ENCODE data around the gene RAB17.
"Not testable (repeated sequence)": the region's sequence is repeated elsewhere in the genome, so short reads cannot be mapped to it uniquely, and the experiment has no call there.

RAB17 gene

DNA sequence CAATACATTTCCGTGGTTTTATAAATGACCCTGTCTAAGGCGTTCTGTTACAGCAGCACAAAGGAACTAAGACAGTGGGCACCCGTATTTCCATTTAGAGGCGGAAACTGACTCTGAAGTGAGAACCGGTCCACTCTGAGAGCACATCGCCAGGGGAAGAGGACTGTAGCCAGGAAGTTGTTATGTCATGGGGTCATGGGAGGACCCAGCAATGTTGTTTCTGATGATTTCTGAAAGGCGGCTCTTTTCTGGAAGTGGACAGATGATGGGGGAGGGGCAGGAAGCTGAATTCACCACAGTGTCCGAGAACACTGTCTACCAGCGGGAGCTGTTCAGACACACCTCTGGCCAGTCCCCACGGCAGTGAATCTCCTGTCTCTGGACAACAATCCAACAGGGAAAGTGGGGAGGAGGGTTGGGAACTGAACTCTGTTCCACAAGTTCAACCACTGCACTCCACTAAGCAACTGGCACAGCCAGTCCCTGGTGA lies 34.7 kb upstream of the RAB17 start:
- DNase-seq (ENCODE audit: low read depth in 3 of 3, low spot score in 1 of 3), result no peak

DNA sequence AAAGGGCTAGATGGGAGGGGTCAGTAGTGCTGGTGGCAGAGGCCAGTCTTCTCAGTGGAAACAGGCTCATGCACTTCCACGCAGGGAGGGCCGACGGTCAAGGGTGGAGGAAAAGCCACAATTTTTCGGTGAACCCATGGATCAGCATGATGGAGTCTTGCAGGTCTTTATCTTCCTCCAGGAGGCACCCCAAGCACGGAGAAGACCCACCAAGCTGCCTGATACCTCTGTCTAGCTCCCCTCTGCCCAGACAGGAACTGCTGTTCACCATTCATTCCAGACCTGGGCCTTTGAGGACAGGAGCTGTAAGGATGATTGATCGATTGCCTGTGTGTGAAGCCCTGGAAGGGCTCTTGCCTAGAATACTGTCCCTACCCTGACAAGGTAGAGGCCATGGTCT lies 34.0 kb upstream of the RAB17 start:
- no peak for DNase-seq (ENCODE audit: low read depth in 3 of 3, low spot score in 1 of 3)

DNA sequence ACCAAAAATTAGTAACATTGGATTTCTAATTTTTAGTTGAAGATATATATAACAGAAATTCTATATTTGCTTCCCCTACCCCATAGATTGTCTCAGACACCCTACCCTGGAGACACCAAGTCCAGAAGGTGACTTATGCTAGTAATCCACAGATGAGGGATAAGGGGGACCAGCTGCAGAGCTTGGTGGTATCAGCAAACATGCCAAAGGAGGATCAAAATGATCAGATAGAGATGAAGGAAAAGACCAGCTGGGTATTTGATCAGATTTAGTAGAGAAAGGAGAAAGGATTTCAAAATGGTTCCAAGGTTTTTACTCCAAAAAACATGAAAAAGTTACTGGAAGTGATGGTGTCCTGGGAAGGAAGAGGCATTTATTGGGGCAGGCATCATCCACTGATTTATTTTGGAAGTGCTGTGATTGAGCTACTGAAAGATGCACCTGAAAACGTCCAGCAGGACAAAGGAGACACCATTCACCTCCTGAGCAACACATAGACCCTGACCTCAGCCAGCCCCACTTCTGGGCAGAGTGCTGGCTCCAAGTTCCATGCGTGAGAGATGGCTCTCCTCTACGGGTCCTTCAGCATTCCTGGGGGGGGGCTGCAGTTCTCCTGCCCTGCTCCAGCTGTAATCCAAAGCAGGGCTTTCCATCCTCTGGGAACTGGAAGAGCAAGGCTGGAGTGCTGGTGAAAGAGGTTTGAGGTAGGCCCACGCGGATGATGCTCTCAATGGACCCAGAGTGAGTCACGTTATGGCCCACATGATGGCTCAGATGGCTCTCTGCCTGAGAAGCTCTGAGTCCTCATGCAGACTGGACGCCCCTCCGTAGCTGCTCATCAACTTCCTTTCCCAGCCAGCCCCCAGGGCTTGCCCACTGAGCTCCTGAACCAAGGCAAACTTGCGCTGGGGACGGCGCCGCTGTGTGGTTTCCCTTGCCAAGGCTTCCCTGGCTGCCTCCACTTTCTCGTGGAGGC lies 33.2 kb upstream of the RAB17 start:
- no peak for DNase-seq (ENCODE audit: low read depth in 3 of 3, low spot score in 1 of 3)

DNA sequence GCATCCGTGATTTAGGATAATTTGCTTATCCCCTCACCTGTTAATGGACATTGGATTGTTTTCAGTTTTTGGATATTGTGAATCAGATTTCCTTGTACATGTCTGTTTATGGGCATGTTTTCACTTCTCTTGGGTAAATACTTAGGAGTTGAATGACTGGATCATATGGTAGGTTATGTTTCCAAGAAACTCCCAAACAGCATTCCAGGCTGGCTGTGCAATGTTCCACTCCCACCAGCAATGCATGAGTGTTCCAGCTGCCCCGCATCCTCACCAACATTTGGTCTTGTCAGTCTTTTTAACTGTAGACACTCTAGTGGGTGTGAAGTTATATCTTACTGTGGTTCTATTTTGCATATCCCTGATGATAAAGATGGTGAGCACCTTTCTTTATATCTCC lies 27.9 kb upstream of the RAB17 start:
- no peak for DNase-seq (ENCODE audit: low read depth in 3 of 3, low spot score in 1 of 3)

DNA sequence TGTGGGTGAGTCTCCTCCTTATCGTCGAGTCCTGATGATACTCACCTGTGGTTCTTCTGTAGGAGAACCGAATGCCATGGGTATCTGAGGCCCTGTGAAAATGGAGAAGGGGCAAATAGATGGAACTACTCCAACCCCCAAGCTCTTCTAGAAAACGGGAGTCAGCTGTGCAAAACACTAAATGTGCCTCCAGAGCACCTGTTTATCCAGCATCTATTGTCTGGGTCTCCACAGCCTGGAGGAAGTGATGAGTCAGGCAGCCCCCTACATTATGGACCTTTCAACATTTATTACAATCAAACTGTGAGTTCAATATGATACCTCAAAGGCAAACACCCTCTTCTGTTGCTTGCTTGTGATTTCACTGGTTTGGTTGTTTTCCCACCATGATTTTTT lies 27.1 kb upstream of the RAB17 start:
- DNase-seq (ENCODE audit: low read depth in 3 of 3, low spot score in 1 of 3), result no peak

DNA sequence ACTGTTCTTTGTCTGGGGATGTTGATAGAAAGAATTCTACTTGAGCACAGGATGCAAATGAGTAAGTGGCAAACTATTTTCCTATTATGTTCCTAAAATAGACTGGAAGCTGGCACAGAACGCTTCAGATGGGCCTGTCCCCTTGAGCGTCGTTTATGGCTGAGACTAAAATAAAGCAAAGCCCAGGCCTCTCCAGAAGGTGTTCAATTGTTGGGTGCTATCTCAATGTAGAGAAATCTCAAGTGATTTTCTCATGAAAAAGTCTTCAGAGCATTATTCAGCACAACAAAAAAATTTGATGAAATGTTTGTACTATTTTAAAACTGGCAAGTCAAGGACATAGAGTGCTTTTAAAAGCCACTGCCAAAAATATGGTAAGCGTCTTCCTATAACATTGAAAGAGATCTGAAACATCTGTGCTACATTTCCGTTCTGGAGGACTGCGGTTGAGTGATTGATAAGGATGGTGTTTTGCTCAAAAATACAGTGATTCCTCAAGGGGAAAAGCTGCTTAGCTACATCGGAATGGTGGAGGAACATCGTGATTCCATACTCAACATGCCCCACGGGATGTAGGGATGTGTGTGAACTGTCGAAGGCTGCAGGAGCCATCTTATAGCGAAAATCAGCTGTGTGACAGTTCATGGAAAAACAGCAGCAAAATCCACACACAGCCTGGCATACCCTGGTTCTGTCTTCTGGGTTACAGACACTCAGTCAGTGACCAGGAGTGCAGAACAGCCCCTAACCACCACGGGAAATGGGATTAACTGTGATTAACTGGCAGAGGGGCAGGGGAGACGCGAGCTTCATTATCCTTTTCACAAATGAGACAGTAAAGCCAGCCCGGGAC lies 26.4 kb upstream of the RAB17 start:
- no peak for DNase-seq (ENCODE audit: low read depth in 3 of 3, low spot score in 1 of 3)

DNA sequence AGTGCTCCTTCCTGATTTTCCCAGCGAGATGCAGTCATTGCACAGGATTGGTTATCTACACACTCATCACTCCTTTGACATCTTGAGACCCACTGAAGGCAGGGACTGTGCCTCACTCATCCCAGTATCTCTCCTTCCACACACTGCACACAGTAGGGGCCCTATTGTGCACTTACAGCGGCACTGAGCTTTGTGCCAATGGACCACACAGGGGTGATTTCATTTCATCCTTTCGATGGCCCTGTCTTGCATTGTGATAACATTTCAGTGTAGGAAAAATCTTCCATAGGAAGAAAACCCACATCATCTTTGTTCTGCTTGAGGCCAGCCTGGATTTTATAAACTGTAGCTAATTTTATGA lies 25.8 kb upstream of the RAB17 start:
- DNase-seq (ENCODE audit: low read depth in 3 of 3, low spot score in 1 of 3), result no peak

DNA sequence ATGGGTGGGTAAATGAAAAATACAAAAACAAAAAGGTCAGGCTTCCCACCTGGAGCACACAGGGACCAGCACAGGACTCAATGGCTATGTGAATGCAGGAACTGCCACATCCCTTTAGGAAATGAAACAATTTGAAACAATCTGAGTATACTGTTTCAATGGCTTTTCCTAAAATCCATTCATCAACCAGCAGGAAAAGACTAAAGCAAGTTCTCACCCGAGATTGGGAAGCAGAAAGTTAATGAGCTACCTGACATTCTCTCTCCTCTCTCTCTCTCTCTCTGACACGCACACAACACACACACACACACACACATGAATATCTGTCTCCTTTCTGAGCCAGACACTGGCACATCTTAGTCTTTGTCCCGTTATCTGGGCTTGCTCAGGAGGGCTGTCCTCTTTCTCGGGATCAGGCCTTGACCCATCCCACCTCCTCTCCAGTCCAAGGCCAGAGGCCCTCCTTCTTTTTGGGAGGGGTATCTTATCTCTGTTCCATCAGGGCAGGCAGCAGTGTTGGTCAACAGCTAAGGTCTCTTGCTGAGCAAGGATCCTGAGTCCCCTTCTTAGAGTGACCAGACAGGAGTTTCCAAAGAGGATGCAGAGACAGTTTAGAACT lies 25.2 kb upstream of the RAB17 start:
- no peak for DNase-seq (ENCODE audit: low read depth in 3 of 3, low spot score in 1 of 3)

DNA sequence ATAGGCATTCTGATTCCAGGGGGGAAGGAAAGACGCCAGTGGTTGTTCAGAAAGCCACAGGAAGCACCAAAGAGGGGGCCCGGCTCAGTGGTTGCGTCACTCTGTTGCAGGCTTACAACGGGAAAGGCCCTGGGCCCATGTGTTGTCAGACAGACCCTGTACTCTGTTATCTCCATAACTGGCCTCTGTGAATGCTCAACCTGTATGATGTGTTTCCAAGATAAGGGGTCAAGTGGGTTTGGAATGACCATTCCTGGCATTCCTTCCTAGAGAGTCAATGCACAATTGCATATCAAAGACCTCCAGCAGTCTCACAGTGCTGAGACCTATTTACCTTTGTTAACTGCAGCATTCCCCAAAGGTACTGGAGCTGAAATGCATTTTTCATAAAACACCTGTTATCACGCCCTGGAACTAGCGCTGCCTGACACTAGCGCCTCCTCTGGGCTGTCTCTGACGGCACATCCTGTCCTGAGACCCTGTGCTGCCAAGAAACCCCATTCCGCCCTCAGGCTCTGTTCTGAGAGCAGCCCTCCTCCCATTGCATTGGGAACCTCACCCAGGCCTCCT lies 23.7 kb upstream of the RAB17 start:
- DNase-seq (ENCODE audit: low read depth in 3 of 3, low spot score in 1 of 3), result no peak

DNA sequence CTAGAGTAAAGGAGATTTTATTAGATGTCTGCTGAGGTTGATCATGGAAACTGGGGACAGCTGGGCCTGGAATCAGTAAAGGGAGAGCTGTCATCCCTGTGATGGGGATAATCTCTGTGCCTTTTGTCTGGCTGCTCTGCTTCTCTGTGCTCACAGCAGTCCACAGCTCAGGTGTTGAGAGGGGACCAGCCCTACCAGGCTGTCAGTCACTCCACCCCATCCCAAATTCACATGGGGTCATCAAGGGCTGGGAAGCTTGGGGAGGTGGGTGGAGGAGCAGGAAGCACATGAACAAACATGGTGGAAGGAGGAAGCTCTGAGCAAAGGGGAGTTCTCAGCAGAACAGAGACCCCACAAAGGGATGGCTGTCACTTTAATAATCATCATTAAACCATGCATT lies 23.1 kb upstream of the RAB17 start:
- no peak for DNase-seq (ENCODE audit: low read depth in 3 of 3, low spot score in 1 of 3)

DNA sequence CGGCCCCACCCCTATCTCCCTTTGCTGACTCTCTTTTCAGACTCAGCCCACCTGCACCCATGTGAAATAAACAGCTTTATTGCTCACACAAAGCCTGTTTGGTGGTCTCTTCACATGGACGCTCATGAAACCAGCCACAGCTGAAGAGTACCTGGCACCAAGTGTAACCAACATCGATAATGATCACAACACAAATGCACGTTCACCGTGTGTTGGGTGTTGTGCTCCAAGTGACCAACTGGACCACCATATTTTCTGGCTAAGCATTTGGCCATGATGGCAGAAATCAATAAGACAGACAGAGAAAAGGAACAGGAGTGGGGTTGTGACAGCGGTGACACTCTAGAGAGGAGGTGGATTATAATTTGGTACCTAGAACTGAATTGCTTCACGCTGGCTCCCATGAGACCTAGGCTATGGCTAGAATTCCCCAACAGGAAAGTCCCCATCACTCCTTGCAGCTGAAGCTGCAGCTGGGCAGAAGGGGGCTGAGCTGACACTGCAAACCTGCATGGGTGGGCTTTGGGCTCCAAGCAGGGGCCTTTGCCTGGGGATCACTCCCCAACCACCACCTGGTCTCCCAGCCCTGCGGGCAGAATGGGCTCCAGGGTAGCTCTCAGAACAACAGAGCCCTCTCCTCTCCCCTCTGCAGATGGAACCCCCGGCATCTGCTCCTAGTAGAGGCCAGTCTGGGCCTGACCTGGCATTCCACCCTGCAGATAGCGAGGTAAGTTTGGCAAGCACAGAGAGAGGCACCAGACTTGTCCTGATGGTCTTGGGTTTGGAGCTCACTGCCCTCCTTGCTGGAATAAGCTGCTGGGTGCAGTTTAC lies 22.2 kb upstream of the RAB17 start:
- DNase-seq (ENCODE audit: low read depth in 3 of 3, low spot score in 1 of 3), result no peak

DNA sequence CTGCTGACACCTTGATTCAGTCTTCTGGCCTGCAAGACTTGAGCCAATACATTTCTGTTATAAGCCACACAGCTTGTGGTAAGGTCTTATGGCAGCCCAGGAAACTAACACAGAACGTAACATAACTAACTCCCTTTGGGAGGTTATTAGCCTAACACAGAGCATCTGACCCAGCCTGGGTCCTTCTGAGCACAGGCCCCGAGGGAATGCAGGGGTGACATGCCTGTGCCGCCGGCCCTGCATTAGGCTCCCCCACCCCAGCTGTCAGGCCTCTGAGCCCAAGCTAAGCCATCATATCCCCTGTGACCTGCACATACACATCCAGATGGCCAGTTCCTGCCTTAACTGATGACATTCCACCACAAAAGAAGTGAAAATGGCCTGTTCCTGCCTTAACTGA lies 16.0 kb upstream of the RAB17 start:
- DNase-seq (ENCODE audit: low read depth in 3 of 3, low spot score in 1 of 3), result not testable (repeated sequence)

DNA sequence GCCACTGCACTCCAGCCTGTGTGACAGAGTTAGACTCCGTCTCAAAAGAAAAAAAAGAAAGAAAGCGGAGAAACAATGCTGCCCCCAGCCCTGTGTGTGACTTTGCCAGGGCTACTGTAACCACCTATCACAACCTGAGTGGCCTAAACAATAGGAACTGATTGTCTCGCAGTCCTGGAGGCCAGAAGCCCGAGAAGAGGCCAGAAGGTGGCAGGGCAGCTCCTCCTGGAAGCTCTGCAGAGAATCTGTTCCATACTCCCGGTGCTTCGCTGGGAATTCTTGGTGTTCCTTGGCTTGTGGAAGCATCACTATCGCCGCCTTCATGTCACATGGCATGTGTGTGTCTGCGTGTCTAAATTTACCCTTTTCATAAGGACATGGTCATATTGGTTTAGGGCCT lies 14.4 kb upstream of the RAB17 start:
- no peak for DNase-seq (ENCODE audit: low read depth in 3 of 3, low spot score in 1 of 3)

DNA sequence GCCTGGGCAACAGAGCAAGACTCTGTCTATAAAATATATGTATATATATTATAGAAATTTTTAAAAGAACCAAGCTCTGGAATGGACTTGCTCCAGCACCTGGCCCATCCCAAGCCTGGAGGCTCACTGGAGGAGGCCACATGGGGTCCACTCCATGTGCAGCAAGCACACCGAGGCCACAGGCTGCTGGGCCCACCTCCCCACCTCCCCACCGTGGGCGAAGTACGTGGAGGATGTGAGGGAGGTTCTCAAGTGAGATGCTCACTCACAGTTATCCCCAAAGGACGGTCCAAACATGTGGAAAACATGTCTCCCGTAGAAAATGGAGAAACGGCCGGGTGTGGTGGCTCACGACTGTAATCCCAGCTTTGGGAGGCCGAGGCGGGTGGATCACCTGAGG lies 13.9 kb upstream of the RAB17 start:
- DNase-seq (ENCODE audit: low read depth in 3 of 3, low spot score in 1 of 3), result no peak

DNA sequence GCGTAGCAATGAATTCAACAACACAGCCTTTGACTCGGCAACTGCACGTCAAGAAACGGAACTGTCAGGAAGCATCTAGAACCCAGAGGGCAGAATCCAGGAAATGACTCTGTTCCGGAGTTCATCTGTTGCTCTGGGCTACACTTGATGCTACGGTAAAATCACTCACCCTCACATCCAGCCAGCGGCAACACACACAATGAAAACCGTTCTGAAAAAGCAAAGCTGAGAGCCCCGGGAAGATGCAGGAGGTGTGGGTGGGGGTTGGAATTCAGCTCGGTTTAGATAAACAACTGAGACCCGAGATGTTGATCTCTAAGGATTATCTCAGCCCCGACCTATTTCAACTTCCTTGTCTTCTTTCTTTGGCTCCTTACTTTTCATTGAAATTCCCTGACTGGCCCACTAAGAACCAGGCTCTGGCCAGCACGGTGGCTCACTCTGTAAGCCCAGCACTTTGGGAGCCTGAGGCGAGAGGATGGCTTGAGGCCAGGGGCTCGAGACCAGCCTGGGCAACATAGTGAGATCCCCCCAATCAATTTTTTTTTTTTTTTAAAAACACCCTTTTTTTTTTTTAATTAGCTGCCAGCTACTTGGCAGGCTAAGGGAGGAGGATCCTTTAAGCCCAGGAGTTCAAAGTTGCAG lies 13.3 kb upstream of the RAB17 start:
- DNase-seq (ENCODE audit: low read depth in 3 of 3, low spot score in 1 of 3), result peak in 1 of 3 donors; percentile 17

DNA sequence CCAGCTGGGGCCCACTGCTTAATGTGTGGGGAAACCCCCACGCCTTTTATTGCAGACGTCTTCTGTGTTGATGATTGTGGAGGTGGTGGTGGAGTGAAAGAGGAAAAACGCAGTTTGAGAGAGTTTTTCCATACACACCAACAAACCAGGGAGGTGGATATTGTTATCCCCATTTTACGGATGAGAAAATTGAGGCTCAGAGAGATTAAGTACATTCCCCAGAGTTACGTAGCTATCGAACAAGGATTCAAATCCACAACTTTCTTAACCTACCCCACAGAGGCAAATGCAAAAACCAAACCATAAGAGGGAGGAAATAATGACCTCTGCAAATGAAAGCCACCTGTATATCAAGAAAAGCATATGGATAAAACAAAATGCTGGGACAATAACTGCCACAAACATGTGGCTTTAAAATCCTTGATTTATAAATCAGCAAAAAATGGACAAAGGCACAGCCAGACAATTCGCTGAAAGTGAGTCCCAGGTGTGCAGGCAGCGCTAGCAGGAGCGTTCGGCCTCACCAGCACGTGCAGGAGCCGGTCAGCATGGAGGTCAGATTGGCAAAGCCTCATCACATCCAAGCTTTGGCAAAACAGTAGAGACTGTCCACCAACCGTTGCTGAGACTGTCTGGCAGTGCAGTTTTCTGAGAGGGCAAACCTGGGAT lies 12.6 kb upstream of the RAB17 start:
- no peak for DNase-seq (ENCODE audit: low read depth in 3 of 3, low spot score in 1 of 3)

DNA sequence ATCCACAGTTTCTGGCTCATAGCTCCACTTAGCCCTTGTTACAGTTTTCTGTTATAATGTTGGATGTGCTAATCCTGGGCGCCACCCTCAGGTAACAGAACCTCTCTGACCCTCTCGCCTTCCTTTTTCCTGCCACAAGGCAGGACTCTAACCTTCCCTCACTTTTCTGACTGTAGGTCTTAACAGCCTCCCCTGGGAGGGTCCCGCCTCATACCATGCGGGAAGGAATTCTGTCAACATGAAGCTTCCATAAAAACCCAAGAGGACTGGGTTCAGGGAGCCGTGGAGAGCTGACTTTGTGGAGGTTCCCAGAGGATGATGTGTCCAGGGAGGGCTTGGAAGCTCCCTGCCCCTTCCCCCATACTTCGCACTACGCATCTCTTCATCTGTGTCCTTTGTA lies 11.9 kb upstream of the RAB17 start:
- DNase-seq (ENCODE audit: low read depth in 3 of 3, low spot score in 1 of 3), result no peak

DNA sequence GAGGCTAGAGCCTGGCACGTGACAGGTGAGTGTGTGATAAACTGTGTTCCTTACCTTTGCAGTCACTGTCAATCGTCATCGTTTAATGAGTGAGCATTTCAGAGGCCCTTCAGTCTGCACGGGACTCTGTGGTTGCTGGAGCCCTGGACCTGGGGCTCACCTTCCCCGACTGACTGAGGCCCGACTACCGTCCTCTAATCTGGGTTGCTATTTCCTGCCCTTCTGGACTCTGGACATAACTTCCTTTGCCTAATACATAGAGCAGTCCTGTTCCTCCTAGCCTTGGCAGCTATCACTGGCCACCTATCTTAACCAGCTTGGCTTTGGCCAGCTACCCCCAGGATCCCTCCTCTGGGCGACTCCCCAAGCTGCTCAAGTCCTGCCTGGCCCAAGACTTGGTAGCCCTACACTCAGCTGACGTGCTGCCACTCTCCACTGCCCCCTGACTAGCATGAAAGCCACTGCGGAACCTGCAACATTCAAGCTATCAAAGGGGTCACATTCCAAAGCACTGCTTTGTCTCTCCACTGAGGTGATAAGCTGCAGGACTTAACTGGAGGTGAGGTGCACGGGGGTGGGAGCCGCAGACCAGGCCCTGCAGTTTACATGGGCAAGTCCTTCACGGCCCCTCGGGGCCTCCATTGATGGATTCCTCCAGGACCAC lies 11.1 kb upstream of the RAB17 start:
- DNase-seq (ENCODE audit: low read depth in 3 of 3, low spot score in 1 of 3), result no peak
